ENCODE measurements around the gene PC. TPM values are rescaled to one million over a fixed set of nuclear protein-coding genes. Genes with fewer than 3 reads are reported as not detected.

Gene PC
- polyA plus RNA-seq, 1 of the 3 experiments (the other 2 are of a cell fraction) = 9.7 TPM

DNA sequence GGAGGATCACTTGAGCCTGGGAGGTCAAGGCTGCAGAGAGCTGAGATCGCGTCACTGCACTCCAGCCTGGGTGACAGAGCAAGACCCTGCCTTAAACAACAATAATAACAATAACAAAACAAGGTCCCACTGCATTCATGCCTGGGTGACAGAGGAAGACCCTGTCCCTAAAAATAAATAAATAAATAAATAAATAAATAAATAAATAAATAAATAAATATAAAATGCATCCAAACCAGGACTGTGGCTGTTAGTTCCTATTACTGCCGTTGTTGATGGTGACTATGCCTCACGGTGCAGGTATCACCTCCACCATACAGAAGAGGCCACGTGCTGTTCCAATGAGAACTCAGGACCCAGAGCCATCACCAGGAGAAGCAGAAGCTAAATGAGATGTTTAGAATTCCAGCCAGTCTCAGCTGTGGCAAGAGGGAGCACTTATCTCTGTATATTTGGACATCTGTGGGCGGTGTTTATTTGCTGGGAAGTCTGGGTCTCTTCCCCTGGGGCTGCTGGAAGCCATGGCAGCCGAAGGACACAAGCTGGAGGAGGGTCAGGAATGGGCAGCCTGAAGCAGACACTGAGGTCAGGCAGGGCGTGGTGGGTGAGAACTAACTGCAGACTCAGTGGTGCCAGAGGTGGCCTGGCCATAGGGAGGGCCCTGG is 38.6 kb upstream of the PC start:
- H3K79me2 ChIP-seq (ENCODE audit: insufficient read depth) = no peaks in the 10 kb centered on the region
- H3K27me3 ChIP-seq (ENCODE audit: insufficient read depth) = no peaks in the 10 kb centered on the region
- no peak overlapping the region for H3K27ac ChIP-seq (ENCODE audit: low read depth in 2 of 2, low read length in 1 of 2)
- no peak for DNase-seq
- no peaks in the 10 kb centered on the region for H4K20me1 ChIP-seq (ENCODE audit: insufficient read depth)
- H3K4me1 ChIP-seq (ENCODE audit: control insufficient read depth in 1 of 2, insufficient read depth in 2 of 2, low read depth in 1 of 2, low read length in 1 of 2) = no peaks in the 10 kb centered on the region; a peak in 1 of 4 replicates
- no peaks in the 10 kb centered on the region for H3K9me2 ChIP-seq
- ChIA-PET POLR2A (interaction anchor here (1.0 kb wide), 1 partner anchor 41 kb away, joined by 3 read pairs; no protein-coding TSS in a partner anchor), CTCF (interaction anchor here (1.8 to 1.9 kb wide), 2 partner anchors 9 to 21 kb away, joined by 5 to 7 read pairs; no protein-coding TSS in a partner anchor)
- no peaks in the 10 kb centered on the region for H3F3A ChIP-seq (replicated peaks; ENCODE audit: insufficient read depth)
- H3K9me3 ChIP-seq = no peaks in the 10 kb centered on the region
- H3K9ac ChIP-seq = no peak overlapping the region
- WGBS (ENCODE audit: low lambda C conversion rate) = 73% methylated on average over 7 of the region's 8 CpGs
- no peak for TF ChIP-seq EZH2phosphoT487 (IDR thresholded peaks at IDR 0.05; ENCODE audit: borderline replicate concordance, low read depth)
- TF ChIP-seq, protein P1, sequence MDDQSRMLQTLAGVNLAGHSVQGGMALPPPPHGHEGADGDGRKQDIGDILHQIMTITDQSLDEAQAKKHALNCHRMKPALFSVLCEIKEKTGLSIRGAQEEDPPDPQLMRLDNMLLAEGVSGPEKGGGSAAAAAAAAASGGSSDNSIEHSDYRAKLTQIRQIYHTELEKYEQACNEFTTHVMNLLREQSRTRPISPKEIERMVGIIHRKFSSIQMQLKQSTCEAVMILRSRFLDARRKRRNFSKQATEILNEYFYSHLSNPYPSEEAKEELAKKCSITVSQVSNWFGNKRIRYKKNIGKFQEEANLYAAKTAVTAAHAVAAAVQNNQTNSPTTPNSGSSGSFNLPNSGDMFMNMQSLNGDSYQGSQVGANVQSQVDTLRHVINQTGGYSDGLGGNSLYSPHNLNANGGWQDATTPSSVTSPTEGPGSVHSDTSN (IDR thresholded peaks at IDR 0.05) = no peak
- TF ChIP-seq ELF1 (IDR thresholded peaks at IDR 0.05) = no peak
- TF ChIP-seq TAF1 (IDR thresholded peaks at IDR 0.05; ENCODE audit: borderline replicate concordance, low read depth, low read length) = no peak
- no peak for TF ChIP-seq RFX5 (IDR thresholded peaks at IDR 0.05; ENCODE audit: low read length)
- TF ChIP-seq, protein P2, sequence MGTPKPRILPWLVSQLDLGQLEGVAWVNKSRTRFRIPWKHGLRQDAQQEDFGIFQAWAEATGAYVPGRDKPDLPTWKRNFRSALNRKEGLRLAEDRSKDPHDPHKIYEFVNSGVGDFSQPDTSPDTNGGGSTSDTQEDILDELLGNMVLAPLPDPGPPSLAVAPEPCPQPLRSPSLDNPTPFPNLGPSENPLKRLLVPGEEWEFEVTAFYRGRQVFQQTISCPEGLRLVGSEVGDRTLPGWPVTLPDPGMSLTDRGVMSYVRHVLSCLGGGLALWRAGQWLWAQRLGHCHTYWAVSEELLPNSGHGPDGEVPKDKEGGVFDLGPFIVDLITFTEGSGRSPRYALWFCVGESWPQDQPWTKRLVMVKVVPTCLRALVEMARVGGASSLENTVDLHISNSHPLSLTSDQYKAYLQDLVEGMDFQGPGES (IDR thresholded peaks at IDR 0.05; ENCODE audit: low read depth, low read length) = no peak
- TF ChIP-seq SMC3 (IDR thresholded peaks at IDR 0.05; ENCODE audit: low read depth, low read length) = no peak
- no peak for TF ChIP-seq FOSL2 (IDR thresholded peaks at IDR 0.05; ENCODE audit: borderline replicate concordance, low read depth)
- TF ChIP-seq, protein P3, sequence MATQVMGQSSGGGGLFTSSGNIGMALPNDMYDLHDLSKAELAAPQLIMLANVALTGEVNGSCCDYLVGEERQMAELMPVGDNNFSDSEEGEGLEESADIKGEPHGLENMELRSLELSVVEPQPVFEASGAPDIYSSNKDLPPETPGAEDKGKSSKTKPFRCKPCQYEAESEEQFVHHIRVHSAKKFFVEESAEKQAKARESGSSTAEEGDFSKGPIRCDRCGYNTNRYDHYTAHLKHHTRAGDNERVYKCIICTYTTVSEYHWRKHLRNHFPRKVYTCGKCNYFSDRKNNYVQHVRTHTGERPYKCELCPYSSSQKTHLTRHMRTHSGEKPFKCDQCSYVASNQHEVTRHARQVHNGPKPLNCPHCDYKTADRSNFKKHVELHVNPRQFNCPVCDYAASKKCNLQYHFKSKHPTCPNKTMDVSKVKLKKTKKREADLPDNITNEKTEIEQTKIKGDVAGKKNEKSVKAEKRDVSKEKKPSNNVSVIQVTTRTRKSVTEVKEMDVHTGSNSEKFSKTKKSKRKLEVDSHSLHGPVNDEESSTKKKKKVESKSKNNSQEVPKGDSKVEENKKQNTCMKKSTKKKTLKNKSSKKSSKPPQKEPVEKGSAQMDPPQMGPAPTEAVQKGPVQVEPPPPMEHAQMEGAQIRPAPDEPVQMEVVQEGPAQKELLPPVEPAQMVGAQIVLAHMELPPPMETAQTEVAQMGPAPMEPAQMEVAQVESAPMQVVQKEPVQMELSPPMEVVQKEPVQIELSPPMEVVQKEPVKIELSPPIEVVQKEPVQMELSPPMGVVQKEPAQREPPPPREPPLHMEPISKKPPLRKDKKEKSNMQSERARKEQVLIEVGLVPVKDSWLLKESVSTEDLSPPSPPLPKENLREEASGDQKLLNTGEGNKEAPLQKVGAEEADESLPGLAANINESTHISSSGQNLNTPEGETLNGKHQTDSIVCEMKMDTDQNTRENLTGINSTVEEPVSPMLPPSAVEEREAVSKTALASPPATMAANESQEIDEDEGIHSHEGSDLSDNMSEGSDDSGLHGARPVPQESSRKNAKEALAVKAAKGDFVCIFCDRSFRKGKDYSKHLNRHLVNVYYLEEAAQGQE (IDR thresholded peaks at IDR 0.05; ENCODE audit: low read depth, low read length) = no peak
- no peak for TF ChIP-seq POLR2AphosphoS5 (IDR thresholded peaks at IDR 0.05; ENCODE audit: low read depth, low read length)
- TF ChIP-seq TCF12 (IDR thresholded peaks at IDR 0.05) = no peak
- TF ChIP-seq JUND (IDR thresholded peaks at IDR 0.05) = no peak
- TF ChIP-seq SIN3A (IDR thresholded peaks at IDR 0.05; ENCODE audit: borderline replicate concordance, low read depth, low read length) = no peak
- no peak for TF ChIP-seq YY1 (IDR thresholded peaks at IDR 0.05; ENCODE audit: low read depth)
- TF ChIP-seq, protein P4, sequence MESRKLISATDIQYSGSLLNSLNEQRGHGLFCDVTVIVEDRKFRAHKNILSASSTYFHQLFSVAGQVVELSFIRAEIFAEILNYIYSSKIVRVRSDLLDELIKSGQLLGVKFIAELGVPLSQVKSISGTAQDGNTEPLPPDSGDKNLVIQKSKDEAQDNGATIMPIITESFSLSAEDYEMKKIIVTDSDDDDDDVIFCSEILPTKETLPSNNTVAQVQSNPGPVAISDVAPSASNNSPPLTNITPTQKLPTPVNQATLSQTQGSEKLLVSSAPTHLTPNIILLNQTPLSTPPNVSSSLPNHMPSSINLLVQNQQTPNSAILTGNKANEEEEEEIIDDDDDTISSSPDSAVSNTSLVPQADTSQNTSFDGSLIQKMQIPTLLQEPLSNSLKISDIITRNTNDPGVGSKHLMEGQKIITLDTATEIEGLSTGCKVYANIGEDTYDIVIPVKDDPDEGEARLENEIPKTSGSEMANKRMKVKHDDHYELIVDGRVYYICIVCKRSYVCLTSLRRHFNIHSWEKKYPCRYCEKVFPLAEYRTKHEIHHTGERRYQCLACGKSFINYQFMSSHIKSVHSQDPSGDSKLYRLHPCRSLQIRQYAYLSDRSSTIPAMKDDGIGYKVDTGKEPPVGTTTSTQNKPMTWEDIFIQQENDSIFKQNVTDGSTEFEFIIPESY (IDR thresholded peaks at IDR 0.05; ENCODE audit: borderline replicate concordance, low read depth) = no peak
- no peak for TF ChIP-seq MXI1 (IDR thresholded peaks at IDR 0.05; ENCODE audit: low read depth, low read length)
- TF ChIP-seq, protein P5, sequence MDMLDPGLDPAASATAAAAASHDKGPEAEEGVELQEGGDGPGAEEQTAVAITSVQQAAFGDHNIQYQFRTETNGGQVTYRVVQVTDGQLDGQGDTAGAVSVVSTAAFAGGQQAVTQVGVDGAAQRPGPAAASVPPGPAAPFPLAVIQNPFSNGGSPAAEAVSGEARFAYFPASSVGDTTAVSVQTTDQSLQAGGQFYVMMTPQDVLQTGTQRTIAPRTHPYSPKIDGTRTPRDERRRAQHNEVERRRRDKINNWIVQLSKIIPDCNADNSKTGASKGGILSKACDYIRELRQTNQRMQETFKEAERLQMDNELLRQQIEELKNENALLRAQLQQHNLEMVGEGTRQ (IDR thresholded peaks at IDR 0.05; ENCODE audit: borderline replicate concordance, low read depth, low read length) = no peak
- TF ChIP-seq GABPA (IDR thresholded peaks at IDR 0.05; ENCODE audit: low read depth) = no peak
- TF ChIP-seq TEAD4 (IDR thresholded peaks at IDR 0.05; ENCODE audit: borderline replicate concordance, insufficient read depth) = no peak
- H3K36me3 ChIP-seq (replicated peaks in 1 of 2; ENCODE audit: control insufficient read depth in 1 of 2, insufficient read depth in 2 of 2, low read length in 1 of 2) = no peaks in the 10 kb centered on the region
- H2AFZ ChIP-seq (ENCODE audit: low read depth) = no peak overlapping the region
- no peak overlapping the region for H3K4me2 ChIP-seq
- H3K4me3 ChIP-seq (ENCODE audit: low read depth in 2 of 2, low read length in 1 of 2) = no peak overlapping the region

Data from SK-N-SH (cell line).